Measurements from ENCODE around the gene SOX5.
"Not testable (repeated sequence)": the region's sequence is repeated elsewhere in the genome, so short reads cannot be mapped to it uniquely, and the experiment has no call there.

Gene SOX5

DNA sequence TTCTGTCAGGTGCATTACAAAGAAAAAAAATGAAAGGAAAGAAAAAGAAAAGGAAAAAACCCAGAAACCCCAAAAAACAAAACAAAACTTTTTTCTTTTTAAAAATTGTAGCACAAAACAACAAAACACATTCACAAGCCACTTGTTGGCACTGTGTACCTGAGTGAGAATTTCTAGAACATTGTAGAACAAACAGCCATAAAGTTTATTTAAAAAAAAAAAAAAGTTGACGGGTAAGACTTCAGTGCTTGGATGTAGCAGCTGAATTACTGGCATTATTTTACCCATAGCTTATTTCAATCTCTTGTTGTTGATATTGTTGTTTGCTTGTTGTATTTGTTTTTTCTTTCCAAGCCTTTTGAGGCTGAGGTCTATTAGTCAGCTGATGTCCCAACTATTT is 415.8 kb downstream of the SOX5 start:
- DNase-seq: no peak

DNA sequence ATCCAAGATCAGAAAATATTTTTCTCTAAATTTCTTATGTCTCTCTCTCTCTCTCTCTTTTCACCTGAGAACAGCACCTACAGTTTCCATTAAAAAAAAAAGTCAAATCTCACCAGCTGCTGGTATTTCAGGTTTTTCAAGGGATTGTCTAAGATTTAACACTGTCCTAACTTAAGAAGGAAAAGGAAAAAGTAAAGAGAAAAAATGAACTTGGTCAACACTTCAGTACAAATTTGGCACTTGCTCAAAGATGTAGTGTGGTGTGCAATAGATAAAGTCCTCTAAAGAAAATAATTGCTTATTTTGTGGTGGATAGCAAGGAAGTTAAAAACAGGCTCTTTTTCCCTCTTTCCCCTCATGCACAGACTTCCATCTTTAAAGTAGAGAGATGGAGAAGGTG is 416.2 kb downstream of the SOX5 start:
- no peak for DNase-seq

DNA sequence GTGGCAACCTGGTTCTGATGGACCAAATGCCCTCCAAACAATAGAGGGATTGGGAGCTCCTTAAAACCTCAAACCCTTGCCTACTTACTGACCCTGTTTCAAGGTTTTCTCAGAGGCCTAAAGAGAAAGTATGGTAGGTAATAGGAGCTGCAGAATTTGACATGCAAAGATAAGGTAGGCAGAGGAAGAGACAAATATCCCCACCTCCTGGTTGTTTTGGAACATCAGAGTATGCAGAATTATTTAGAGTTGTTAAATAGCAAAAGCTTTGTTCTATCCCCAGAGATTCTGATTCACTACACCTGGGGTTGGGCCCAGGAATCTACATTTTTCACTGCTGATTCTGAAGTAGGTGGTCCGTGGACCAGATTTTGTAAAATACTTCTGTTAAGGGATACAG is 421.2 kb downstream of the SOX5 start:
- DNase-seq: no peak

DNA sequence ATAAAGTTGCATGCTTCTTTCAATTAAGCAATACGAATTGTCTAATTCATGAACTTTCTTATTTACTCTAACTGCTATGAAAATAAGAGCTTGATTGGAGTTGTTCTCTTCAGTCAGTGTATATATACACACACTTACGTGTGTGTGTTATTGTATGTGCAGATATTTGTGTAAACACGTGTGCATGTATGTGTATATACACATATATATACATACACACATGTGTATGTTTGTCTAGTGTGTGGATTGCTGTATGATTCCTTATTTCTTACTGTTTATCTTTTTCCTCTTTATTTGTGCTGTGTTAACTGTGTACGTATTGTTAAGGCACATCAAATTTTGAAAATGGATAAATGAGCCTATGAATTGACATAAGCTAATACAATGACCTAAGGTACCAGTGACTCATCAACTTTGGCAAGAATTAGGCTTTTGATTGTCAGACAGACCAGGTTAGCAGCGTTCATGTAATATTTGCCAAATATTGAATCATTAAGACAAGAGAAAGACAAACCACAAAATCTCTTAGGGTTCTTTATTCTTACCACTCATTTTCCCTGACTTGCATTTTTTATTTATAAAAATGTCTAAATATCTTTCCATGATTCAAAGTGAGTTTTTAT is 423.9 kb downstream of the SOX5 start:
- no peak for DNase-seq

DNA sequence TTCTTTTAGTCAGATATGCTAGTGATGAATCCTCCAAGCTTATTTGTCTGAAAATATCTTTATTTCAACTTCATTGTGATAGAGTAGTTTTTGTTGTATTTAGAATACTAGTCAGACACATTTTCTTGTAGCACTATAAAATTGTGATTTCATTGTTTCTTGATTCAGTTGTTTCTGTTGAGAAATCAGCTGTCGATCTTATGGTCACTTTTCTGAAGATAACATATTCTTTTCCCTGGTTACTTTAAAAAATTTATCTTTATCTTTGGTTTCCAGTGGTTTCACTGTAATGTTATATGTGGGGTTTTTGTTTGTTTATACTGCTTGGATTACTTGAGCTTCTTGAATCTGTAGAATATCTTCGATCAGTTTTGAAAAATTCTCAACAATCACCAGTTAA is 426.1 kb downstream of the SOX5 start:
- DNase-seq: no peak

DNA sequence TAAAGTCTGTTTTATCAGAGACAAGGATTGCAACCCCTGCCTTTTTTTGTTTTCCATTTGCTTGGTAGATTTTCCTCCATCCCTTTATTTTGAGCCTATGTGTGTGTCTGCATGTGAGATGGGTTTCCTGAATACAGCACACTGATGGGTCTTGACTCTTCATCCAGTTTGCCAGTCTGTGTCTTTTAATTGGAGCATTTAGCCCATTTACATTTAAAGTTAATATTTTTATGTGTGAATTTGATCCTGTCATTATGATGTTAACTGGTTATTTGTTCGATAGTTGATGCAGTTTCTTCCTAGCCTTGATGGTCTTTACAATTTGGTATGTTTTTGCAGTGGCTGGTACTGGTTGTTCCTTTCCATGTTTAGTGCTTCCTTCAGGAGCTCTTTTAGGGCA is 430.0 kb downstream of the SOX5 start:
- DNase-seq: not testable (repeated sequence)

DNA sequence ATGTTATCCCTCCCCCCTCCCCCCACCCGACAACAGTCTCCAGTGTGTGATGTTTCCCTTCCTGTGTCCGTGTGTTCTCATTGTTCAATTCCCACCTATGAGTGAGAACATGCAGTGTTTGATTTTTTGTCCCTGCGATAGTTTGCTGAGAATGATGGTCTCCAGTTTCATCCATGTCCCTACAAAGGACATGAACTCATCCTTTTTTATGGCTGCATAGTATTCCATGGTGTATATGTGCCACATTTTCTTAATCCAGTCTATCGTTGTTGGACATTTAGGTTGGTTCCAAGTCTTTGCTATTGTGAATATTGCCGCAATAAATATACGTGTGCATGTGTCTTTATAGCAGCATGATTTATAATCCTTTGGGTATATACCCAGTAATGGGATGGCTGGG is 433.7 kb downstream of the SOX5 start:
- not testable (repeated sequence) for DNase-seq

DNA sequence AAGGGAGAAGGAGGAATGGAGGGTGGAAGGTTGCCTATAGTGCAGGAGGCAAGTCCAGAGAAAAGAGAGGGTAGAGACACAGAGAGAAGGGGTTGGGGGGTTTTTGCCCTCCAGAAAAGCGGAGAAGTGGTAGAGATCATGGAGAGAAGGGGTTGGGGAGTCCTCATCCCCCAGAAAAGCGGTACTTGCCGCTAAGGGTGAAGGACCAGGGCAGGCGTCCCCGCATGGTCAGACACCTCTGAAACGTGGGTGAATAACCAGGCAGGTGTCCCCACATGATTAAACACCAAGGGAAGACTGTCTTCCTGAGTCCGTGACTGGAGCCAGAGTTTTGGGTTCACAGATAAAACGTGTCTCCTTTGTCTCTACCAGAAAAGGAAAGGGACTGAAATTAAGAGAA is 439.0 kb downstream of the SOX5 start:
- DNase-seq: no peak

DNA sequence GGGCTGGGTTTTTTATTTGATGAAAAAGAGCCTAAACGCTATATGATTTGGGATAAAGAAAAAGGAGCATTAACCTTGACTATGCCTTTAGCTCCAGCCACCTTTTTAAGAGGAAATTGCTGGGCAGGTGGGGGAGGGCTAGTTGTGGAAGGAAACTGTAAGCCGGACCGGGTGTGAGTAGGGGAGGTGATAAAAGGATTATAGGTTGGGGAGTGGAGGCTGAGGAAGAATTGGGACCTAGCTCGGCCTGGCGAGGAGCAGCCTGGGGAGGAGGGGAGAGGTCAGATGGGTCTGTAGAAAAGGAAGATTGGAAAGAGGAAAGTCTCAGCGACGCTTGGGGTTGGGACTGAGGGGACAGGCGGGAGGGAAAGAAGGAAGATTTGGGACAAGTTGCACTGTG is 439.6 kb downstream of the SOX5 start:
- DNase-seq: not testable (repeated sequence)

DNA sequence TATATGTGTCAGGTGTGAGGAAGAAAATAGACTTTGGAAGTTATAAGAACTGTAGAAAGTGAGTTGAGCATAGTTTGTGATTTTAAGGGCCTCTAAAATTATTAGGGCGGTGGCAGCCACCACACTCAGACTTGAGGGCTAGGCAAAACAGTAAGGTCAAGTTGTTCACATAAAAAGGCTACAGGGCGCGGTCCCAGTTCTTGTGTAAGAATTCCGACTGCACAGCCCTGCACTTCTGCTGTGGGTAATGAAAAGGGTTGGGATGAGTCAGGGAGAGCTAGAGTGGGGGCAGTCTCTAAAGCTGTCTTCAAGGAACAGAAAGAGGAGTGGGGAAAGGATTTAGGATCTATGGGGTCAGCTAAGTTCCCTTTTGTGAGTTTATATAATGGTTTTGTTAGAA is 441.7 kb downstream of the SOX5 start:
- not testable (repeated sequence) for DNase-seq

DNA sequence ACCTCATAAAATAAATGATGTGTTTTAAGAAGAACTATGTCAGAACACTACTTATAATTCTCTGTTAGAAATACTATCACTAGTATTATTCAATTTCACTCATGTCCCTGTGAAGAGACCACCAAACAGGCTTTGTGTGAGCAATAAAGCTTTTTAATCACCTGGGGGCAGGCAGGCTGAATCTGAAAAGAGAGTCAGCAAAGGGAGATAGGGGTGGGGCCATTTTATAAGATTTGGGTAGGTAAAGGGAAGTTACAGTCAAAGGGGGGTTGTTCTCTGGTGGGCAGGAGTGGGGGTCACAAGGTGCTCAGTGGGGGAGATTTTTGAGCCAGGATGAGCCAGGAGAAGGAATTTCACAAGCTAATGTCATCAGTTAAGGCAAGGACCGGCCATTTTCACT is 443.7 kb downstream of the SOX5 start:
- not testable (repeated sequence) for DNase-seq

DNA sequence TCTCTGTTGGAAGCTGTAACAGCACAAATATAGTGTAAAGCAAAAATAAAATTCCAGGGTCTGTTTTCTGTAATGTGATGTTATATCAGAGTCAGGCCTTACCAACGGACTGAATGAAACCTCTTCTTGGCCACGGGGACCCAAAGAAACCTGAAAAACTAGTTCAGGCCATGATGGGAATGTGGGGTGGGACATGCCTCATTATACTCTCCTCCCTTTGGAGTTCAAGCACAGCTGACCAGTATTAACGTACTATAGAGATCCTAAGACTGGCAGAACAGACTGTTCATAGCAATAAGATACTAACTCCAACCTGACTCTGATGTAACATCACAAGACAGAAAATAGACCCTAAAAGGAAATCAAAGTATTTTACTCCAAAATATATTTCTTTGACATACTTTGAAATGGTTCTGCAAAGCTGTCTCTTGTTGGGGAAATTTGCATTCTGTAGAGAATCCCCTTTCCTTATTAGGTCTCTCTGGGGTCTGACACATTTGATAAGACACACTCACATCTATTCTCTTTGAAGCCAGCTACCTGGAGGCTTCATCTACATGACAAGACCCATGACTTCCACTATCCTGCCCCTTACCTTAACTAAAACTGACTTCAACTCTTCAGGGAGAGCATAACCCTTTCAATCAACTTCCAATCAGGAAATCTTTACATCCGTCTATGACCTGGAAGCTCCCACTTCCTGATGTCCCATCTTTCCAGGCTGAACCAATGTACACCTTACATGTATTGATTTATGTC is 444.6 kb downstream of the SOX5 start:
- DNase-seq: no peak

DNA sequence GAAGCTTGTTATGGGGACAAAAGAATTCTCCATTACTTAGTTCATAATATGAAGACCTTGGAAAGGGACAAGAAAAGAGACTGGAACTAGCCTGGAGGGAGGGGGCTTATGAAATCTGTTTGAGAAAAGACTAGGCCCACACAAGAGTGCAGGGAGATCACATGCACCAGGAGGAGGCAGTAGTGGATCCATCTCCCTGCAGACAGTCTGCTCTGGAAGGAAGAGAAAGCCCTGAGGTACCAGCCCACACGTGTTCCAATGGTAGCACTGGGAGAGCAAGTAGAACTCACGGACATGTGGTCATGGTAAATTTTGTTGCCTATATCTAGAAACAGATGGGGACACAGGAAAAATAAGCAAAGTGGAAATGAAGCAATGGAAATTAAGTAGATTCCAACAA is 445.4 kb downstream of the SOX5 start:
- no peak for DNase-seq

DNA sequence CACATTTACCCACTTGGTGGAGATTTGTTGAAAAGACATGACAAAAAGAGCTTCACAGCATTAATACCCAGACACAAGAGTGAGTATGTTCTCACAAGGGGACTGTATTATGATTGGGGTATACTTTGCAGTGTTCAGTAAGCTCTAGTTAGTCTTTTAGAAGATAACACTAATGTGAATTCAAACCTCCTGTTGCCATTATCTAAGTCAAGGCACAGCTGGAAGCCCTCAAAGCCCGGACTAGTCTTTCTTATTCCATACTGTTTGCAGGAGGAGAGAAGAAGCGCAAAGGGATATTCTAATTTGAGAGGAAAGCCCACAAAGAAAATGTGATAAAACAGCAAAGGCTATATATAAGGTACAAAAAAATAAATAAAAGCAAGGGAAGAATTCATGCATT is 445.9 kb downstream of the SOX5 start:
- DNase-seq: no peak

DNA sequence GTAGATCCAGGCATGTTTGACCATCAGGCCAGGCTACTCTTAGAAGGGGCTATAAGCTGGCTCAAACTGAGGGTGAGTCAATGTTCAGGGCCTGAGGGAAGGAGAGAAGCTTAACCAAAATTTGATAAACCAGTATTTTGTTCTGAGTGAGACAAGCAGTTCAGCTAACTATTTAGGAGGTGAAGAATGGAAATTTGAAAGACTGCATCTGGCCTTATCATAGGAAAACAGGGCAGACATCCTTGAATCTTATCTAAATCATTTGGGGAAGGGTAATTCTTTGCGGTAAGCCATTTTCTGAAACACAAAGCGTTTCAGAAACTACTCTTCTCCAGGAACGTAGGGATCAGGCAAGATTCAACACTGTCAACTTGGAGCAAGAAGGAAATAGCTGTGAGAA is 447.2 kb downstream of the SOX5 start:
- no peak for DNase-seq

DNA sequence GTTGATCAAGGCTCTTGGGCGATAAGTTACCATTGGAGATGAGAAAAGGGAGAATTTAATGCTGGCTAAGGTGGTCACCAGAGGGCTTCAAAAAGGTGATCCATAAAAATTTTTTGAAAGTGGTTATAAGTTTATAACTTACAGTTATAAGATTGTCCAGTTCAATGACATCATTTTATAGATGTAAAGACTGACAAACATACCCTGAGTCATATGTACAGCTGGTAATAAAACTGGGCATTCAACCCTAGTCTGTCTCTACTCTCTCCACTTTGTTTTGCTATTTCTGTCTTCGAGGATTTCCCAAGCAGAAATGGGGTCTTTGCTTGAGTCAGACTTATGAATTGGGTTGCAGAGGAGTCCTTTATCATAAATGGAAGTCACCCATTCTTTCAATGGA is 454.0 kb downstream of the SOX5 start:
- DNase-seq: no peak

DNA sequence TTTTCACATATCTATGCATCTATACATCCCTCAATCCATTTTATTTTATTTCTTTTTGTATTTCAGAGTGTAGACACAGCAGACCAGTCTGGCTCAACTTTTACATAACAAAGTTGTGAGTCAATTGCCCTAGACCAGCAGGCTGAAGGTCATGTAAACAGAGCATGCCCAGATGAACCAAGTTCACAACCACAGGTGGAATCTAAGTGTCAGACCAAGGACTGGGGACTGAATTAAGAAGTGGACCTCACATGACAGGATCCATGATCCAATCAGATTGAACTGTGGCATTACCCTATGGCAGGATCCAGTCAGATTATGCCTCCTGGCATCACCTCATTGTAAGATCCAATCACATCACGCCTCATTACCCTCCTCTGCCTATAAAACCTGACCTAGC is 455.8 kb downstream of the SOX5 start:
- no peak for DNase-seq

DNA sequence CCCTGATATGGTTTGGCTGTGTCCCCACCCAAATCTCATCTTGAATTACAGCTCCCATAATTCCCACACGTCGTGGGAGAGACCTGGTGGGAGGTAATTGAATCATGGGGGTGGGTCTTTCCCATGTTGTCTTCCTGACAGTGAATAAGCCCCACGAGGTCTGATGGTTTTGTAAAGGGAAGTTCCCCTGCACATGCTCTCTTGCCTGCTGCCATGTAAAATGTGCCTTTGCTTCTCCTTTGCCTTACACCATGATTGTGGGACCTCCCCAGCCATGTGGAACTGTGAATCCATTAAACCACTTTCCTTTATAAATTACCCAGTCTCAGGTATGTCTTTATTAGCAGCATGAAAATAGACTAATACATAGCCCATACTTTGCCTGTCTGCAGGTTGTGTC is 458.4 kb downstream of the SOX5 start:
- not testable (repeated sequence) for DNase-seq

DNA sequence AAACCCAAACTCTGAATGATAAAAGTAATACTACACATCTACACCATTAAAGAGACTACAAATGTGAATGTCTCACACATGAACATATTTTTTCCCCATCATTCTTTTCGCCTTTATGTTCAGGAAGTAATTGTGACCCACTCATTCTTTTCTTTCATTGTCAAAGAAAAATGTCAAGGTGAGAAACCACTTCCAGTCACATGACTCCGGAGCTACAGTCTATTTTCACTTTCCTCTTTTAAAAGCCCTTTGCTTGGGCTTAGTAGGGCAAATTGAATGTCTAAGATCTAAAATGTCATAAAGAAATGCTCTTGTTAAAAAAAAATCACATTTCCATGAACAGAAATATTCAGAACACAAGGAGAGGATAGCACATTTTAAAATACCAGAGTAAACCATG is 461.3 kb downstream of the SOX5 start:
- no peak for DNase-seq

DNA sequence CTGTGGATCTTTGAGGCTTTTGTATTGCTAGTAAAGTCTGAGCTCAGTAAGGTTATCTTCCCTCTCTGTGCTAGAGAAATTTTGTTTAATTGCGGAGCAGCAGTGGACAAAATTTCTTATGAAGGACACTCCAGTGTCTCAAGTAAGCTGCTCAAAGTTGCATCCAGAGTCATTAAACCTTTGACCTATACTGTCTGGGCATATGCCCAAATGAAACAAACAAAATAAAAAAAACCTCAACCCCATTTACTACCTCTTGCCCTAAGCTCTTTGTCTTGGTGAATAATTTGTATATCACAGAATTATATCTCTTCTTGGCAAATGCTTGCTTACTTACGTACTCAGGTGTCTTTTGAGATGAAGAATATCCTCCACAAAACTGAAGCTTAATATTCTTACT is 465.2 kb downstream of the SOX5 start:
- no peak for DNase-seq

DNA sequence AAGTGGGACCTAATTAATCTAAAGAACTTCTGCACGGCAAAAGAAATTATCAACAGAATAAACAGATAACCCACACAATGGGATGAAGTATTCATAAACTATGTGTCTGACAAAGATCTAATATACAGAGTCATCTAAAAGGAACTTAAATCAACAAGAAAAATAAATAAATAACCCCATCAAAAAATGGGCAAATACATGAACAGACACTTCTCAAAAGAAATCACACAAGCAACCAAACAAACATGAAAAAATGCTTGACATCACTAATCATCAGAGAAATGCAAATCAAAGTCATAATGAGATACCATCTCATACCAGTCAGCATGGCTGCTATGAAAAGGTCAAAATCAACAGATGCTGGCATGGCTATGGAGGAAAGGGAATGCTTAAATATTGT is 466.9 kb downstream of the SOX5 start:
- no peak for DNase-seq

Data from NCI-H1694 treated with DMSO at 0.1 percent for 48 hours (cell line).